GOT3 (cell line): ENCODE measurements around the gene TRIM52.

Experiments used
- DNase-seq: peaks from one replicate; lab custom pipeline; 2025; ENCODE audit warnings: mixed read lengths; lab: John Stamatoyannopoulos, UW

The TRIM52 gene

DNA sequence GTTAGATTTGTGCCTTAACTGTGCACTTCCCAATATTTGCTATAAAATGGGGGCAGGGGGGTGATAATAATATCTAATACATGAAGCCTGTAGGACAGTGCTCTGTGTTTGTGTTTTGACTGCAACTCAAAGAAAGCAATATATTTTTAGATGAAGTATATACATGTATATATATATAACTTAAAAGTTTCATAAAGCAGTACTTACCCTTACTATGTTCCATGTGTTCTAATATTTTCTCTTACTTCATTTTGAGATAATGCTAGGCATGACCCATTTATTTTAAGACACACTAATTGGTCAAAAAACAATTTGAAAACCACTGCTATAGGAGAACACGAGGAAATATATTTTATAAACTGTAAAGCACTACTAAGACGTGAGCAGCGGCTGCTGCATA lies 2.4 kb downstream of the TRIM52 start:
- DNase-seq, result no peak

DNA sequence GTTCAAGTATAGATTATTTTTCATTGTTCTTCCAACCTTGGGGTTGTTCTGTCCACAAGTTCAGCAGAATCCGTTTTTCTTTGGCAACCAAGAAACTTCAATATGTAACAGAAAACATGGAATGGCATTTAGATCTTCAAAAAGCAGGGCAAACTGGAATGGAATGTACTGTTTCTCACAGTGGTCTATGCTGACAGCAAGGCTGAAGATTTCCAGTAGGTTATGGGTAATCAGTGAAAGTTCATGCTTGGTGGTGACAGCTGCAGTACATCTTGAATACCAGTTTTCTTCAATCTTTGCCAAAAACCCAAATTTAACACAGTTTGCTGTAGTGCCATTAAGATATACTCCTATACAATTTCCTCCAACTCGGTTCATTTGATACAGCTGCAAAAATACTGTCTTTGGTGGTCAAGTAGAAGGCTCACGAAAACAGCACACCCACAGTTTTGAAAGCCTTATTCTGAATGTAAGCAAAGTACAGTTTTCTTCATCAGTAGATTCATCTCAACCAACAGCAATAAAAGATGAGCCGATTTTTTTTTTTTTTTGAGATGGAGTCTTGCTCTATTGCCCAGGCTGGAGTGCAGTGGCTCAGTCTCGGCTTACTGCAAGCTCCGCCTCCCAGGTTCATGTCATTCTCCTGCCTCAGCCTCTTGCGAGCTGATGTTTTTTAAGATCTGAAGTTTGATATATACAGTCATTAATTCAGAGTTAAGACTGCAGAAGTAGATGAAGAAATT lies 4.9 kb downstream of the TRIM52 start:
- no peak for DNase-seq

DNA sequence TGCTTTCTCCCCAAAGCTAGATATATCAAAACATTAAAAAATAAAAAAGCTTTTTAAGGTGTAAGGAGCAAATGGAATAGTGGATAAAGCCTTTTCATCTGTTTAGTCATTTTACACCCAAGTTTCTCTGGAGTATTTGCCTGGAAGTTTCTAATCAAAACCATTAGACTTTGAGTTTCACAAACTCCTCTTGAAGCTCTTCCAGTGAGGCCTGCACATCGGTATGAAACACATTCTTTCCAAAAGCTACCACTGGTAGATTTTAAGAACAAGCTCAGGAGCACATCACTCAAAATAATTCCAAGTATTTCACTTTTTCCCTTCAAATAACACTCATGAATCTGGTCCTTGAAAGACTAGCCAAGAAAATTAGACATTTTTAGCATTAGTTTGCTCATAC lies 5.7 kb downstream of the TRIM52 start:
- no peak for DNase-seq

DNA sequence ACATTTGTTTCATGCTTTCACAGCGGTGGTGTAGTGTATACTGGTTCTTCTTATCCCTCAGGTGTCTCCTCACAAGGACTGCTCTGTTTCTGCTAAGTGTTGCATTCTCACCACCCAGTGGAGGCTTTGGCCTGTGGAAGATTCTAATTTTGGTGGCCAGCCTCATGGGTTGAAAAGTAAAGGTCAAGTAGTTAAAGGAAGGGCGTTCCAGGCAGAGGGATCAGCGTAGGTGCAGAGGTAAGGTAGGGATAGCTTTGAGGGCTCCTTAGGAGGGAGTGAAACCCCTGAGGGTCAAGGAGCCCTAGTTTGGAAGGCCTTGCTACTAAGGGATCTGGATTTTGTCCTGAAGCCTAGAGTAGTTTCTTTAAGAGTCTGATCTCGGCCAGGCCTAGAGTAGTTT lies 12.7 kb downstream of the TRIM52 start:
- DNase-seq, result no peak

DNA sequence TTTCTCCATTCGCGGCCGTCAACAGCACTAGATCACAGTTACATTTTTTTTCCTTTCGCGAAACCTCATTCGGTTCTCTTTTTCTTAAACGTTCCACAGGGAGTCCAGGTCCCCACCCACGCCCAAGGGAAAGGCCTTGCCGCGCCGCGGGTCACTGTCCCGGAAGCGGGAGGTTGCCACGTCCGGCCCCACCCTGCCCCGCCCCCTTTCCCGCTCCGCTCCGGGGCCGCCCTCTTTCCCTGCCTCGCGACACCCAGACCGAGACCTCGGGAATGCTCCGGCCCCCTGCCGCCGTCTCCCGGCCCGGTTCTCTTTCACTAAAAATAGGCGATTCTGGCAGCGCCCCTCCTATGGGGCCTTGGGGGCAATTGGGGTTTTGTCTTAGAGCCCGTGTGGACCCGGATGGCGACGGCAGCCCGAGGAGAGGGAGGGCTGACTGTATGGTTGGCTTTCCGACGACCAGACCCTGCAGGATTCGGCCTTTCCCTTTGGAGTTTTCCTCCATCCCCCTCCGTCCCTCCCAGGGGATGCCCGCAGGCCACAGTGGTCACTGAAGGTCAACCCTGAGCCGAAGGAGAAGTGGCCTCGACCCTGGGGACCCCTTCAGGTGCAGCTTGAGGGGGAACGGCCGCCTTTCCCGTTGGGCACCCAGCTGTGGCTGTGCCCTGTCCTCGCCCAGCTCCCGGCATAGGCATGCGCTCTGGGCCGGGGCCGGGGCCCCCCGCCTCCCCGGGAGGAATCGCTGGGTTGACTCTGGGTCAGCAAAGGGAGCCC lies 14.5 kb downstream of the TRIM52 start:
- no peak for DNase-seq

DNA sequence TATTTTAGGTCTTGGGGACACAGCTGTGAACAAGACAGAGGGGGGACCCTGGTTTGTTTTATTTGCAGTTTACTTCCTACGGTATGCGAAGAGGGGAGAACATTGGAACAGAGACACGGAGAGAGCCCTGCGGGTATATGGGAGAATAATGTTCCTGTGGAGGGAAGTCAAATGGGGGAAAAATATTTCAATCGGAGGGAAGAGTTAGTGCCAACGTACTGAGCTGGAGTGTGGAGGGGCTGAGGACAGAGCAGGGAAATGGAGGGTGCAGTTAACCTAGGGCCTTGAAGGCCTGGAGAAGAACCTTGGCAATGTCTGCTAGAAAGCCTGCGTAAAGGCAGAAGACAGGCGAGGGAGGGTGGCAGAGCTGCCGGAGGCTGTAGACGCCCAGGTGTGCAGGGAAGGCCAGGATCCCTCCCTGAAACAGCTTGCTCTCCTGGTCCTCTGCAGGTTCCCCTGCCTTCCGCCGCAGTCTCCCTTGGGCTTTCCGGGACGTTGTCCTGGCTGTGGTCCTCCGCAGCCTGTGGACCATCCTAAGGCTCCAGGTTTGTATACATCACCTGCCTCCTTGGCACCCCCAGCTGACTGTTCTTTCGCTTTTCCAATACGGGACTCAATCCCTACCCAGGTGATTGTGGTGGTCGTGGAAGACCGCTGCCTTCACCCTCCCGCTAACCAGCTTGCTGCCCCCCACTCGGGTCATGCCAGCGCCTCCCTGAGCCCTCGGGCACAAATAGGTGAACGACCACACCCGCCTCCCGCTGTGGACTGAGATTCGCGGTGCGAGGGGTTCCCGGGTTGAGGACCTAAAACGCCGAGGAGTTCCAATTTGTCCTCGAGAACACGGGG lies 15.3 kb downstream of the TRIM52 start:
- no peak for DNase-seq

DNA sequence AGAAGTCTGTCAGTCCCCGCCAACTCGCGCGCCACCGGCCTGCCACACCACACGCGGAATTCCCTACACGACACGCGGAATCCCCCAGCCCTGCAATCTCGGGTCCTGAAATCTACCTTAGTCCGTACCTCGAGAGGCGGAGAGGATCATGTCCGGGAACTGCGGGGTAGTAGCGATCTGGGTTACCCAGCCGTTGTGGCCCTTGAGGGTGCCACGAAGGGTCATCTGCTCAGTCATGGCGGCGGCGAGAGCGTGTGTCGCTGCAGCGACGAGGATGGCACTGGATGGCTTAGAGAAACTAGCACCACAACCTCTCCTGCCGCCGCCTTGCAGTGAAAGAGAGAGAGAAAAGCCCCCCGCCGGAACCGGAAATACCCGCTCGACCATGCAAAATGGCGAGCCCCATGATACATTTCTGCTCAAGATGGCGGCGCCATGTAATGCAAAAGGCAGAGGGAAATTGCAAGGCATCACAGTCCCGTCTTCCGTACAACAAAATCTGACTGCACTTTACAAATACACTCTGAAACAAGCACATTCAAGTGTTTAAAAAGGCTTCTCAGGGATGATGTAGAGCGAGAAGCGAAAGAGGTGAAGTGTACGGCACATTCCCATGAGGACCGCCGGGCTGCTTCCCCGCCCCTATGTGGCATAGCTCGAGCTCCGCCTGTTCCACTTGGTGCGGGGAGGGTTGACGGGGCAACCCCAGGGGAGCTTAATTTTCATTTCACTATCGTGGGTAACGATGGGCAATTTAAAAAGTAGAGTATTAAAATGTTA lies 17.2 kb downstream of the TRIM52 start, which contains the start of gene RACK1:
Gene RACK1, minus strand, starts transcription at position 343 of the 780 bp plus-strand sequence. Its CDS starts 106 bp downstream, at position 237.
- no peak for DNase-seq

DNA sequence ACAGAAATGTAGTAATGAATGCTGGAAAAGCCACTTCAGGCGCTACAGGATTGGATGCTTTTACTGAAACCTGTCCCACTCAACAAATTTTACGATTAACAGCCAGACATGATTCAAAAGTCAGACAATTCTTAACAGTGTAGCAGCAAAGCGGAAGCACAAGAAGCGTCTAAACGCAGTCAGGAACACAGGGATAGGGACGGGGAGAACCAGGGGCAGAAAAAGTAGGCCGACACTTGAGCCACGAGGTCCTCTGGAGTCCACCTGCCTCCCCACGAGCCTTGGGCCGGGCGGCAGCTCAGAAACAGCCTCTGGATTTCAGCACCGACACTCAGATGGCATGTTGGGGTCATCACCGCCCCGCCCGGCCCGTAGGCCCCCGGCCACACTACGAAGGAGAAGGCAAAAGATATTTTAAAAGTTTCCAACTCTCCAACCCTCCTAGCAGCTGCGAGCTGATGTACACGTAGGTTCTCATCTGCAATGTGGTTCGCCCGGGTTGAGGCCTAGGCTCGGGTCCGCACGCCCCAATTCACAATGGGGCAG lies 17.9 kb downstream of the TRIM52 start:
- no peak for DNase-seq

DNA sequence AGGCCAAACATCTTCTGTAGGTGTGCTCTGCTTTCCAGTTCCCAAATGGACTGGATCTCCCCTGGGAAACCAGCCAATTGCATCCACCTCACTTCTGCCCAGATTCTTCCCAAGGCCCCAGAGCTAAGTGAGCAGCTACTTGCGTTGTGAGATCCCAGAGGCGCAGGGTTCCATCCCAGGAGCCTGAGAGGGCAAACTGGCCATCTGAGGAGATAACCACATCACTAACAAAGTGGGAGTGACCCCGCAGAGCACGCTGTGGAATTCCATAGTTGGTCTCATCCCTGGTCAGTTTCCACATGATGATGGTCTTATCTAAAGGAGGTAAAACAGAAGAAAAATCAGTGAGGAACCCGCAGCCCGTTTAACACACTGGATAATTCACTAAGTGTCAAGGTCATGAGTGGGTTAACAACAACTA lies 18.9 kb downstream of the TRIM52 start:
- DNase-seq, result no peak

DNA sequence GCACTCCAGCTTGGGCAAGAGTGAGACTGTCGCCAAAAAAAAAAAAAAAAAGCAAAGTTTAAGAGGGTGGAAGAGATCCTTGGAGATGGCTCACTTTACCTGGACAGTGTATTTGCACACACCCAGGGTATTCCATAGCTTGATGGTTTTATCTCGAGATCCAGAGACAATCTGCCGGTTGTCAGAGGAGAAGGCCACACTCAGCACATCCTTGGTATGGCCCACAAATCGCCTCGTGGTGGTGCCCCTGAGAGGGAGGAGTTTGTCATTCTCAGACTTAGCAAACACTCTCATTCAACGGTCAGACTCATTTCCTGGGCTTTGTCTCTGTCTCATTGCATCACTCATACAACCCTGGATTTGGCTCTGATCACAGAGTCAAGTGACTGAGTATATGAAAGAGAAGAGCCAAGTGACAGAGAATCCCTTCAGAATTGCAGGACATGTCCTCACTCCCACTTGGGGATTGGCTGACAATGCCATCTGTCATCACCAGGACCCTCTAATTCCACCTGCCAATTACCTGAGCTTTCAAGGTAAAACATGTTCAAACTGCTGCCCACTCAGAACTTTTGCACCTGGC lies 19.5 kb downstream of the TRIM52 start:
- no peak for DNase-seq

DNA sequence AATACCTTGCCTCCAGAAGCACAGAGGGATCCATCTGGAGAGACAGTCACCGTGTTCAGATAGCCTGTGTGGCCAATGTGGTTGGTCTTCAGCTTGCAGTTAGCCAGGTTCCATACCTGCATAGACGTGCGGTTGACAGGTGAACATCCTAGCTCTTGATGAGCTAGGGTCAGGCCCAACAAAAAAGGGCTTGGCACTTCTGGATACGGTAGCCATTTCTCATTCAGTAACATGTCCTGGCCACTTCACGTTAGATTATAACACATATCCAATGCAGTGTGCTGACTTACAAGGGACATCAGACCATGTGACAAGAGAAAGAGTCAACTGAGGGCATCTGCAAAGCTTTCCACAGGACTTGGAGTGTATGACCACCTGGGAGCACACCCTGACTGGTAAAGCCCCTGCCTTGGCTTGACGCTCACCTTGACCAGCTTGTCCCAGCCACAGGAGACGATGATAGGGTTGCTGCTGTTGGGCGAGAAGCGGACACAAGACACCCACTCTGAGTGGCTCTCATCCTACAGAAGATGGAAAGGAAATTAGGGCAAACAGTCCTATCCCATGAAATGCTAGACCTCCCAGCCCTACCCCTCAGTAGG lies 21.8 kb downstream of the TRIM52 start:
- no peak for DNase-seq

DNA sequence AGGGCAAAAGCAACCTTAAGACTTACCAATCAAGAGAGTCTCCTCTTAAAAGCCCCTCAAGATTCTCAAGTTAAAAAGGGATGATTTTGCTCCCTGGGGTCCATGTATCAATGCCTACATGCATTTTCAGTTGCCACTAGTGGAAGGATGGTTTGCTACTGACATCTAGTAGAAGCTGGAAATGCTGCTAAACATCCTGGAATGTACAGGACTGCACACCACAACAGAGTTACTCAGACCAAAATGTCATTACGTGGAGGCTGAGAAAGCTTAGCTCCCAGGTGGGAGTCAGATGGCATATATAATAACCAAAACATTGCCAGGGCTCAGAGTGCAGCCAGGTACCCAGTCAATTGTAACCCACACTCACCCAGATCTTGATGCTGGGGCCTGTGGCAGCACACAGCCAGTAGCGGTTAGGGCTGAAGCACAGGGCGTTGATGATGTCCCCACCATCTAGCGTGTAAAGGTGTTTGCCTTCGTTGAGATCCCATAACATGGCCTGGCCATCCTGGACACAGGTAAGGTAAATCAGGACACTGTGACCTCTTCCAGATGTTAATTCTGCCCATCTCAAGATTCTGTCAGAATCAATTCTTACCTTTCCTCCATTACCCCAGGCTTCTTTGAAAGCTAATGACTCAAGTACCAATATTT lies 23.1 kb downstream of the TRIM52 start:
- no peak for DNase-seq

DNA sequence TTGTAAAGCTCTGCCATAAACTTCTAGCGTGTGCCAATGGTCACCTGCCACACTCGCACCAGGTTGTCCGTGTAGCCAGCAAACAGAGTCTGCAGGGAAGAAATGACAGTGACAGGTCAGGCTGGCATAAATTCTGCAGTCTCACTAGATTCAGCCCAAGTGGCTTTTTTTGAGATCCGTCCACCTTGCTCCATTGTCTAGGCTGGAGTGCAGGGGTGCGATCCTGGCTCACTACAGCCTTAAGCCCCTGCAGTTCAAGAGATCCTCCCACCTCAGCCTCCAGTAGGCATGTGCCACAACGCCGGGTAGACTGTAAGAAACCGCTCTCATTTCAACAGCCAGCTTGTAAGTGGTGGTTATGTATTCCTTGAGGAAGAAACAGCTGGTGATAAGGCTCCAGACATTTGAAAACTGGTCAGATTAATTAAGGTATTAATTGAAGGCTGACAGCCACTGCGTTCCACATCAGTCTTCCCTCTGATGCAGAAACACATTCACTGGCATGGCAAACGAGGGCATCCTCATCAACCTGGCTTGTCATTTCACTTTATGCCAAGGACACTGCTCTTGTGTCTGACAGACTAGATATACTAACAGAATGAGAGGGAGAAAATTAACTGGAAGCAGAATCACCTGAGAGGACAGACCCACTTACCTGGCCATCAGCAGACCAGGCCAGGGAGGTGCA lies 23.8 kb downstream of the TRIM52 start:
- DNase-seq, result no peak

DNA sequence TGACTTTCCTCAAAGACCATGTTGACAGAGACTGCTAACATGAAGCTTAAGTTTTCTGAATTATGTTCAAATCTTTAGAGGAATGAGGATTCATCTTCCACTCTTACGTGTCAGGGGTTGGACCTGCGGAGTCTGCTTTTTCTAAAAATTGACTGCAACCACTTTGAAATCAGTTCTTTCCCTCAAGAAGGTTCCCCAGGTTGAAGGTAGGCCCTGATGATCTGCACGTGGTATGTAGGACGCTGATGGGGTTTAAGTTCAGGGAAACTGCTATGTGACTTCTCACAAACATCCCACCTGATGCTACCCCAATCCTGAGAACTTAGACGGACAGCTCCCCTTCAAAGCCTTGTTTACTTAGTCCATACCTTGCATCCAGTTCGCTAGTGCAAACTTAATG lies 24.5 kb downstream of the TRIM52 start:
- no peak for DNase-seq

DNA sequence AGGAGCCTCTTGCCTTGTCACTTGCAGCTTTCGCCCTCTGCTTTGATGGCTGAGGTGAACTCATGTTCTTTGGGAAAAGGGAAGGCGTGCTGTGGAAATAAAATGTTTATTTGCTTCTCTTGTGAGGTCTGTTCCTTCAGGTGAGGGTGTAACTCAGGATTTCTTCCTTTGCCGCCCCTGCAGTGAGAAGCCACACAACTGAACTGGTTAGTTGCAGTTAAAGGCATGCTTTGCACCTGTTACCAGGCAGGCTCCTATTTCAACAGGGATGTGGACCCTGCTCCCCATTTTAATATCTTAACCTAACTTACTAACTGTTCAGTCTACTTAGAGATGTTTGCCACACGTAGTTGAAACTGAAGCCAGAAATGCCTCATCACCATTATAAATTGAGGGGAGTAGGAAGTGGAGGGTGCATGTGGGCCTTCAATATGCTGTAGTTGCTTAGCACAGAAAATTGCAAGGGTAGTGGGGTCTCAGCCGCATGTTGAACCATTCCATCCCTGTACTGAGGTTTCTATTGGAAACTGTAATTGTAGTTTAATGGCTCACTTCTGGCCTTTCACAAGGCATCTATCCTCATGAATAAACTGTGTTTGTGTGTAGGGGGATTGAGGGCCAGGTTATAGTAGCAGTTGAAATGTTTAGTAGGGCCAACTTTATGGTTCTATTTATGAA lies 25.1 kb downstream of the TRIM52 start:
- DNase-seq, result no peak

DNA sequence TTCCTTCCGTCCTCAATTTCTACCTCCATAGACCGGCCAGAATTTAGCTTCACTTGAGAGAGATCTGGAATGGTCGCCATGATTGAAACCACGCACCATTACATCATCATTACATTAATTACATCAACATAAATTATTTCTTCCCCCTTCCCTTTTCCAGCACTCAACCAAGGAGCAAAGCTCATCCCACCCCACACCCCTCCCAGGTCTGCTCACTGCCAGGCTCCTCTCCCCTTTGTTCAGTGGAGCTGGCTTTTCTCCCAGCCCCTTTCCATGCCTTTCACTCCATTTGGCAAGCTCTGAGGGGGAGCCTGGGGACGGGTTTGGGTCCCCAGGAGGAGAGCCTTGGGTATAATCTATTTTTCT lies 25.6 kb downstream of the TRIM52 start:
- DNase-seq, result no peak

DNA sequence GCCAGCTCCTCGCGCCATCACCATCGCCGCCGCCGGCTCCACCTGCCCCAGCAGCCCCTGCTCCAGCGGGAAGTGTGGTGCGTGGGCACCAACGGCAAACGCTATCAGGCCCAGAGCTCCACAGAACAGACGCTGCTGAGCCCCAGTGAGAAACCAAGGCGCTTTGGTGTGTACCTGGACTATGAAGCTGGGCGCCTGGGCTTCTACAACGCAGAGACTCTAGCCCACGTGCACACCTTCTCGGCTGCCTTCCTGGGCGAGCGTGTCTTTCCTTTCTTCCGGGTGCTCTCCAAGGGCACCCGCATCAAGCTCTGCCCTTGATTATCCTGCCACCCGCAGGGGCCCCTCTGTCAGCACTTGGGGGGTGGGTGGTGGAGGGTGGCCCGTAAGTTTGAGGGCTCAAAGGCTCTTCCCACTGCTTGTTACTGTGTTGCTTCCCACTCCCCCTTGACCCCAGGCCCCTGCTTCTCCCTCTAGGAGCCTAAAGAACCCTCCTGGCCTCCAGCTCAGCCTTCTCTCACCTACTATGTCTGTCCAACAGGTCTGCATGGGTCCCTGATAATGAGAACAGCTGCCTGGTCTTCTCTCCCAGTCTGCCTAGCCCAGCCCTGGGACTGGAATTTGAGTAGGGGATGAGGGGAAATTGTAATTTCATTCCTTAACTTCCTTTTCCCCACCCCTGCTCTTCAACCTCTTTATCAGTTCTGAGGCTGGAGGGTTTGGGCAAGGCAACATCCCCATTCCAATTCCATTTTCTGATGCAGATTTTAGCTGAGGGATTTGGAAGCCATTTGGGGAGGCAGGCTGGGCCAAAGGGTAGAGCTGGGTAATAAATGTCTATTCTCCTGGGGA lies 26.3 kb downstream of the TRIM52 start:
- DNase-seq, result no peak
